Measurements from ENCODE around the gene NUCKS1. TPM values are rescaled to one million over a fixed set of nuclear protein-coding genes. Genes with fewer than 3 reads are reported as not detected.

The NUCKS1 gene
- total and polyA plus RNA-seq, 2 of the 13 experiments (the other 11 are each of a cell fraction or from before 2014, with no cell fraction given), result 35.5 to 117 TPM

DNA sequence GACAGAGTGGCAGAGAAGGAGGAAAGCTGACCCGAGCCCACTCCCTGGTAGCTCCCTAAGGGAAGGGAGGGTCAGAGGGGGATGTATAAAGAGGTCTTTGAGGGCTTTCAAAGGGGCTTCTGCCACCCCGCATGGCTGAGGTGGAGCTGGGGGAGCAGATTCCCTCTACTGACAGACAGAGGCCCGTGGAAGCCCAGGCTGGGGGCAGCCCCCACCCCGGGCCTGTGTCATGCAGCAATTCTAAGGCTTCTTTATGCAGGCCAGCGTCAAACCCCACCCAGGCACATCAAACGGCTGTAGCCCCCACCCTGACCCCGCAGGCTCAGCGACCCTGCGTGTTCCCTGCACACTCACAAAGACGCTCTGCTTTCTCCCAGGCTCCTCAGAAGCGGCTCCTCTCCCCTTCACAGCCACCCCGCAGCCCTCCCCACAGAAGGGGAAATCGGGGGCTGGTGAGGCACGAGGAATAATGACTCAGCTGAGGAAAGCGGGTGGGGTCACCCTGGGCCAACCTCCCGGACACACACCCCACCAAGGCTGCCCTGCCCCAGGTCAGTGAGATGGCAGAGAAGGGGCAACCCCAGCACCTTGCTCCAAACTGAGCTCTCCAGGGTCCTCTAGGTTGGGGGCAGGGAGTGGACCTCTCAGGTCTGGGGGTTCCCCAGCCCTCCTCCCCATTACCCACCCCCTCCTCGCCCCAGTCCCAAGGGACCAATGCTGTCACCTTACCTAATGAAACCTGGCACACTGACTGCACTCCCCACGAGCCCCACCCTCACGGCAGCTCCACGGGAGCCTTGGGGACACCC is 80.4 kb downstream of the NUCKS1 start:
- Histone ChIP-seq H3K27me3 (ENCODE audit: control insufficient read depth in 1 of 2, insufficient read depth in 2 of 2, low read length in 2 of 2) (no peaks in the 10 kb centered on the region), H4K20me1 (ENCODE audit: insufficient read depth, low read length) (no peaks in the 10 kb centered on the region), H3K4me2 (ENCODE audit: low read depth, low read length) (no peak overlapping the region), H2AFZ (ENCODE audit: low read length) (no peak overlapping the region), H3K4me3 (replicated peaks in 1 of 3; ENCODE audit: insufficient read depth in 1 of 3, low read depth in 2 of 3, low read length in 3 of 3) (no peak overlapping the region), H3K9me3 (ENCODE audit: low read length) (no peaks in the 10 kb centered on the region), H3K79me2 (ENCODE audit: insufficient read depth, low read length) (no peaks in the 10 kb centered on the region), H3K27ac (ENCODE audit: extremely low read length, insufficient read depth, low read length) (no peak overlapping the region), H3K4me1 (ENCODE audit: insufficient read depth, low read length) (peaks cover 93% of the 10 kb centered on the region), H3K9ac (ENCODE audit: insufficient read depth, low read depth, low read length) (no peak overlapping the region), H3K36me3 (replicated peaks in 1 of 2; ENCODE audit: control insufficient read depth in 1 of 2, insufficient read depth in 2 of 2, low read length in 2 of 2) (no peaks in the 10 kb centered on the region)
- POLR2A ChIA-PET, result interaction anchor here (0.8 kb wide), 2 partner anchors 8 to 10 kb away, joined by 3 read pairs; no protein-coding TSS in a partner anchor
- intact Hi-C loops (cut with micrococcal nuclease; ENCODE audit: unreplicated experiment), result no loop called here
- FAIRE-seq (no peak), ATAC-seq (no peak), DNase-seq (ENCODE audit: low spot score) (no peak)
- in situ Hi-C loops (cut with HindIII; ENCODE audit: extremely low pct_ligation_motif_present, low pct_unique_long_range_greater_than_20kb), result loop anchor here (5.0 kb wide), 1 partner anchor 33 kb away; no protein-coding TSS in a partner anchor
- no peak for TF ChIP-seq ZSCAN9 (CRISPR knock-in tag; IDR thresholded peaks at IDR 0.05; ENCODE audit: borderline replicate concordance)
- no peak for TF ChIP-seq ZNF773 (CRISPR knock-in tag; IDR thresholded peaks at IDR 0.05; ENCODE audit: borderline replicate concordance)
- TF ChIP-seq, protein P1, sequence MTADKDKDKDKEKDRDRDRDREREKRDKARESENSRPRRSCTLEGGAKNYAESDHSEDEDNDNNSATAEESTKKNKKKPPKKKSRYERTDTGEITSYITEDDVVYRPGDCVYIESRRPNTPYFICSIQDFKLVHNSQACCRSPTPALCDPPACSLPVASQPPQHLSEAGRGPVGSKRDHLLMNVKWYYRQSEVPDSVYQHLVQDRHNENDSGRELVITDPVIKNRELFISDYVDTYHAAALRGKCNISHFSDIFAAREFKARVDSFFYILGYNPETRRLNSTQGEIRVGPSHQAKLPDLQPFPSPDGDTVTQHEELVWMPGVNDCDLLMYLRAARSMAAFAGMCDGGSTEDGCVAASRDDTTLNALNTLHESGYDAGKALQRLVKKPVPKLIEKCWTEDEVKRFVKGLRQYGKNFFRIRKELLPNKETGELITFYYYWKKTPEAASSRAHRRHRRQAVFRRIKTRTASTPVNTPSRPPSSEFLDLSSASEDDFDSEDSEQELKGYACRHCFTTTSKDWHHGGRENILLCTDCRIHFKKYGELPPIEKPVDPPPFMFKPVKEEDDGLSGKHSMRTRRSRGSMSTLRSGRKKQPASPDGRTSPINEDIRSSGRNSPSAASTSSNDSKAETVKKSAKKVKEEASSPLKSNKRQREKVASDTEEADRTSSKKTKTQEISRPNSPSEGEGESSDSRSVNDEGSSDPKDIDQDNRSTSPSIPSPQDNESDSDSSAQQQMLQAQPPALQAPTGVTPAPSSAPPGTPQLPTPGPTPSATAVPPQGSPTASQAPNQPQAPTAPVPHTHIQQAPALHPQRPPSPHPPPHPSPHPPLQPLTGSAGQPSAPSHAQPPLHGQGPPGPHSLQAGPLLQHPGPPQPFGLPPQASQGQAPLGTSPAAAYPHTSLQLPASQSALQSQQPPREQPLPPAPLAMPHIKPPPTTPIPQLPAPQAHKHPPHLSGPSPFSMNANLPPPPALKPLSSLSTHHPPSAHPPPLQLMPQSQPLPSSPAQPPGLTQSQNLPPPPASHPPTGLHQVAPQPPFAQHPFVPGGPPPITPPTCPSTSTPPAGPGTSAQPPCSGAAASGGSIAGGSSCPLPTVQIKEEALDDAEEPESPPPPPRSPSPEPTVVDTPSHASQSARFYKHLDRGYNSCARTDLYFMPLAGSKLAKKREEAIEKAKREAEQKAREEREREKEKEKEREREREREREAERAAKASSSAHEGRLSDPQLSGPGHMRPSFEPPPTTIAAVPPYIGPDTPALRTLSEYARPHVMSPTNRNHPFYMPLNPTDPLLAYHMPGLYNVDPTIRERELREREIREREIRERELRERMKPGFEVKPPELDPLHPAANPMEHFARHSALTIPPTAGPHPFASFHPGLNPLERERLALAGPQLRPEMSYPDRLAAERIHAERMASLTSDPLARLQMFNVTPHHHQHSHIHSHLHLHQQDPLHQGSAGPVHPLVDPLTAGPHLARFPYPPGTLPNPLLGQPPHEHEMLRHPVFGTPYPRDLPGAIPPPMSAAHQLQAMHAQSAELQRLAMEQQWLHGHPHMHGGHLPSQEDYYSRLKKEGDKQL (CRISPR knock-in tag; IDR thresholded peaks at IDR 0.05; ENCODE audit: low read depth), result no peak
- TF ChIP-seq ZNF124 (CRISPR knock-in tag; IDR thresholded peaks at IDR 0.05), result no peak
- TF ChIP-seq, protein P2, sequence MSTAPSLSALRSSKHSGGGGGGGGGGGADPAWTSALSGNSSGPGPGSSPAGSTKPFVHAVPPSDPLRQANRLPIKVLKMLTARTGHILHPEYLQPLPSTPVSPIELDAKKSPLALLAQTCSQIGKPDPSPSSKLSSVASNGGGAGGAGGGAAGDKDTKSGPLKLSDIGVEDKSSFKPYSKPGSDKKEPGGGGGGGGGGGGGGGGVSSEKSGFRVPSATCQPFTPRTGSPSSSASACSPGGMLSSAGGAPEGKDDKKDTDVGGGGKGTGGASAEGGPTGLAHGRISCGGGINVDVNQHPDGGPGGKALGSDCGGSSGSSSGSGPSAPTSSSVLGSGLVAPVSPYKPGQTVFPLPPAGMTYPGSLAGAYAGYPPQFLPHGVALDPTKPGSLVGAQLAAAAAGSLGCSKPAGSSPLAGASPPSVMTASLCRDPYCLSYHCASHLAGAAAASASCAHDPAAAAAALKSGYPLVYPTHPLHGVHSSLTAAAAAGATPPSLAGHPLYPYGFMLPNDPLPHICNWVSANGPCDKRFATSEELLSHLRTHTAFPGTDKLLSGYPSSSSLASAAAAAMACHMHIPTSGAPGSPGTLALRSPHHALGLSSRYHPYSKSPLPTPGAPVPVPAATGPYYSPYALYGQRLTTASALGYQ (CRISPR knock-in tag; IDR thresholded peaks at IDR 0.05), result no peak
- TF ChIP-seq, protein P3, sequence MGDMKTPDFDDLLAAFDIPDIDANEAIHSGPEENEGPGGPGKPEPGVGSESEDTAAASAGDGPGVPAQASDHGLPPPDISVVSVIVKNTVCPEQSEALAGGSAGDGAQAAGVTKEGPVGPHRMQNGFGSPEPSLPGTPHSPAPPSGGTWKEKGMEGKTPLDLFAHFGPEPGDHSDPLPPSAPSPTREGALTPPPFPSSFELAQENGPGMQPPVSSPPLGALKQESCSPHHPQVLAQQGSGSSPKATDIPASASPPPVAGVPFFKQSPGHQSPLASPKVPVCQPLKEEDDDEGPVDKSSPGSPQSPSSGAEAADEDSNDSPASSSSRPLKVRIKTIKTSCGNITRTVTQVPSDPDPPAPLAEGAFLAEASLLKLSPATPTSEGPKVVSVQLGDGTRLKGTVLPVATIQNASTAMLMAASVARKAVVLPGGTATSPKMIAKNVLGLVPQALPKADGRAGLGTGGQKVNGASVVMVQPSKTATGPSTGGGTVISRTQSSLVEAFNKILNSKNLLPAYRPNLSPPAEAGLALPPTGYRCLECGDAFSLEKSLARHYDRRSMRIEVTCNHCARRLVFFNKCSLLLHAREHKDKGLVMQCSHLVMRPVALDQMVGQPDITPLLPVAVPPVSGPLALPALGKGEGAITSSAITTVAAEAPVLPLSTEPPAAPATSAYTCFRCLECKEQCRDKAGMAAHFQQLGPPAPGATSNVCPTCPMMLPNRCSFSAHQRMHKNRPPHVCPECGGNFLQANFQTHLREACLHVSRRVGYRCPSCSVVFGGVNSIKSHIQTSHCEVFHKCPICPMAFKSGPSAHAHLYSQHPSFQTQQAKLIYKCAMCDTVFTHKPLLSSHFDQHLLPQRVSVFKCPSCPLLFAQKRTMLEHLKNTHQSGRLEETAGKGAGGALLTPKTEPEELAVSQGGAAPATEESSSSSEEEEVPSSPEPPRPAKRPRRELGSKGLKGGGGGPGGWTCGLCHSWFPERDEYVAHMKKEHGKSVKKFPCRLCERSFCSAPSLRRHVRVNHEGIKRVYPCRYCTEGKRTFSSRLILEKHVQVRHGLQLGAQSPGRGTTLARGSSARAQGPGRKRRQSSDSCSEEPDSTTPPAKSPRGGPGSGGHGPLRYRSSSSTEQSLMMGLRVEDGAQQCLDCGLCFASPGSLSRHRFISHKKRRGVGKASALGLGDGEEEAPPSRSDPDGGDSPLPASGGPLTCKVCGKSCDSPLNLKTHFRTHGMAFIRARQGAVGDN (CRISPR knock-in tag; IDR thresholded peaks at IDR 0.05), result peak; percentile 17; the same call in 1 of the 2 replicates
- 0 out of 2 replicates have a peak, but pooled peaks have one; percentile 23 for TF ChIP-seq ZNF430 (CRISPR knock-in tag; IDR thresholded peaks at IDR 0.05)
- no peak for TF ChIP-seq ZNF703 (CRISPR knock-in tag; IDR thresholded peaks at IDR 0.05; ENCODE audit: borderline replicate concordance)
- CTCF ChIA-PET (ENCODE audit: low intra/inter-chr PET ratio, low total read pairs), result no interaction called here
- WGBS (ENCODE audit: low lambda C conversion rate), result 92% methylated on average over 8 of the region's 20 CpGs
- BruUV-seq (replicated peaks), result no TSS peak

Measured in HepG2 (cell line).